Type B pancreatic cell (in vitro differentiated cells): Measurements from ENCODE around the gene MAST4. TPM values are rescaled to one million over a fixed set of nuclear protein-coding genes. Genes with fewer than 3 reads are reported as not detected.
"Not testable (repeated sequence)": the region's sequence is repeated elsewhere in the genome, so short reads cannot be mapped to it uniquely, and the experiment has no call there.

Experiments used
- DNase-seq: peaks from one replicate; pipeline ENCODE4 v3.0.0; 2021; ENCODE audit warnings: mixed read lengths; ENCODE audit not compliant: unreplicated experiment; ENCODE audit errors: extremely low spot score
- H3K27ac Mint-ChIP-seq: 2 replicates; pipeline ENCODE4 v1.8.0; 2021; ENCODE audit warnings: mild to moderate bottlenecking, mixed read lengths
- H3K27me3 Mint-ChIP-seq: 2 replicates; pipeline ENCODE4 v1.8.0; 2021; ENCODE audit warnings: mixed read lengths
- H3K36me3 Mint-ChIP-seq: 2 replicates; pipeline ENCODE4 v1.8.0; 2021; ENCODE audit warnings: mixed read lengths
- H3K4me1 Mint-ChIP-seq: one replicate; pipeline ENCODE4 v1.8.0; 2021; ENCODE audit warnings: mixed read lengths; ENCODE audit not compliant: unreplicated experiment
- H3K4me3 Mint-ChIP-seq: 2 replicates; pipeline ENCODE4 v1.8.0; 2021; ENCODE audit warnings: mild to moderate bottlenecking, mixed read lengths
- H3K9me3 Mint-ChIP-seq: 2 replicates; pipeline ENCODE4 v1.8.0; 2021; ENCODE audit warnings: mixed read lengths
- total RNA-seq: library from RNA; stranded (reverse); gene quantifications from 2 replicates; pipeline ENCODE4 v1.2.1, GENCODE V29; 2021; ENCODE audit warnings: low replicate concordance
- TF ChIP-seq, protein P1 (sequence below): fragments of 200-600 bp; sonication (generic); conservative IDR thresholded peaks from 2 replicates; pipeline ENCODE4 v1.5.0; 2021; ENCODE audit warnings: antibody characterized with exemption, mild to moderate bottlenecking

MAST4 gene
- total RNA-seq, 1 donor from 2014 or later: 23.0 TPM

DNA sequence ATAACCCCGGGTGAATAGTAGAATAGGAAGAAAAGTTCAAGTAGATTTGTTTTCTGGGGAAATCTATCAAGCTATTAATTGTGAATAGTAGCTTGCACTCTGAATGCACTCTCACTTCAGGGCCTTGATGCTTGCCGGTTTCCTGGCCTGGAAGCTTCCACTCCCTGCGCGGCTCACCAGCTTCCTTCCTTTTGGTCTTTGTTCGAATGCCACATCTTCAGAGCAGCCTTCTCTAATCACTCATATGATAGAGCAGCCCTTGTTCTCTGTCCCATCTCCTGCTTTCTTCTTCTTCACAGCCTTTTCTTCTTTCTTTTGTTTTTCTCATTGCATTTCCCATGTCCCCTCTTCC is 146.7 kb downstream of the MAST4 start:
- no peak overlapping the region for H3K27ac Mint-ChIP-seq
- H3K9me3 Mint-ChIP-seq: peaks cover 11% of the 10 kb centered on the region
- H3K36me3 Mint-ChIP-seq: no peaks in the 10 kb centered on the region
- TF ChIP-seq, protein P1, sequence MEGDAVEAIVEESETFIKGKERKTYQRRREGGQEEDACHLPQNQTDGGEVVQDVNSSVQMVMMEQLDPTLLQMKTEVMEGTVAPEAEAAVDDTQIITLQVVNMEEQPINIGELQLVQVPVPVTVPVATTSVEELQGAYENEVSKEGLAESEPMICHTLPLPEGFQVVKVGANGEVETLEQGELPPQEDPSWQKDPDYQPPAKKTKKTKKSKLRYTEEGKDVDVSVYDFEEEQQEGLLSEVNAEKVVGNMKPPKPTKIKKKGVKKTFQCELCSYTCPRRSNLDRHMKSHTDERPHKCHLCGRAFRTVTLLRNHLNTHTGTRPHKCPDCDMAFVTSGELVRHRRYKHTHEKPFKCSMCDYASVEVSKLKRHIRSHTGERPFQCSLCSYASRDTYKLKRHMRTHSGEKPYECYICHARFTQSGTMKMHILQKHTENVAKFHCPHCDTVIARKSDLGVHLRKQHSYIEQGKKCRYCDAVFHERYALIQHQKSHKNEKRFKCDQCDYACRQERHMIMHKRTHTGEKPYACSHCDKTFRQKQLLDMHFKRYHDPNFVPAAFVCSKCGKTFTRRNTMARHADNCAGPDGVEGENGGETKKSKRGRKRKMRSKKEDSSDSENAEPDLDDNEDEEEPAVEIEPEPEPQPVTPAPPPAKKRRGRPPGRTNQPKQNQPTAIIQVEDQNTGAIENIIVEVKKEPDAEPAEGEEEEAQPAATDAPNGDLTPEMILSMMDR: no peak
- no peak for DNase-seq
- H3K4me3 Mint-ChIP-seq: no peak overlapping the region
- H3K27me3 Mint-ChIP-seq: no peaks in the 10 kb centered on the region
- peaks cover 10% of the 10 kb centered on the region for H3K4me1 Mint-ChIP-seq

DNA sequence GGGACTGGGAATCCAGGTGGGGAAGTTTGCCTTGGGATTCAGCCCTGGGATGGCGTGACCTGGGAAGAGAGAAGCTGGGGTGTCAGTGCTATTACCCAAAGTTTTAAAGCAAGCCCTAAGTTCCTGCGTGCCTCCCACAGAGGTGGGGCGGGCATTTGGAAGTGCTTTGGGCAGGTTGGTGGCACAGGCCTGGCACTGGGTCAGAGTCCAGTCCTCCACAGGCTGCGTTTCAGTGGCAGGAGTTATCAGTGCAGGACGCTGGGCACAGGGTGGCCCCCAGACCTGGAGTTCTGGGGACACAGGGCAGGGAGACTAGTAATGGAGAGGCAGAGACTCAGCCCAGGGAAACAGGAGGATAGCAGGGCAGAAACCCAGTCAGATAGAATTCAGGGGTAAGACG is 147.2 kb downstream of the MAST4 start:
- H3K4me1 Mint-ChIP-seq: peaks cover 10% of the 10 kb centered on the region

DNA sequence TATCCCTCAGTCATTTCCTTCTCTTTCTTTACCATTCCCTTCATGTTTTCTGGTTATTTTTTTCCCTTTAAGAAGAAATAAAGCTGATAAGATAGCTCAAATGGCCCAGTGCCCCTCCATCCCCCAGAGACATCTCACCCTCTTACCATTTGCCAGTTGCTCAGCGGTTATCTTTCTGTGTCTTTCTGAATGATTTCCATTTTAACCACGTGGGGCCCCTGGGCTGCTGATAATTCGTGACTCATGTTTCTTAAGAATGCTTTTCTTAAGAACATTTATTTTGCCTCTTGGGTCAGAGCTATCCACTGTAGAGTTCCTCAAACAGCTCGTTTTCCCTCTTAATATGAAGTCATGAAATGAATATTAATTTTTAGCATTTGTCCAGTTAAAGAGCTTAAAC is 147.8 kb downstream of the MAST4 start:
- Mint-ChIP-seq H3K4me3 (no peak overlapping the region), H3K4me1 (peaks cover 10% of the 10 kb centered on the region), H3K27me3 (no peaks in the 10 kb centered on the region), H3K9me3 (peaks cover 11% of the 10 kb centered on the region), H3K36me3 (no peaks in the 10 kb centered on the region), H3K27ac (no peak overlapping the region)
- TF ChIP-seq, protein P1: no peak
- DNase-seq: no peak

More for the DNA sequence above, 147.2 kb downstream of the MAST4 start:
- H3K9me3 Mint-ChIP-seq: peaks cover 11% of the 10 kb centered on the region
- H3K4me3 Mint-ChIP-seq: no peak overlapping the region
- H3K27me3 Mint-ChIP-seq: no peaks in the 10 kb centered on the region
- H3K36me3 Mint-ChIP-seq: no peaks in the 10 kb centered on the region
- no peak overlapping the region for H3K27ac Mint-ChIP-seq
- DNase-seq: no peak
- TF ChIP-seq, protein P1: no peak

DNA sequence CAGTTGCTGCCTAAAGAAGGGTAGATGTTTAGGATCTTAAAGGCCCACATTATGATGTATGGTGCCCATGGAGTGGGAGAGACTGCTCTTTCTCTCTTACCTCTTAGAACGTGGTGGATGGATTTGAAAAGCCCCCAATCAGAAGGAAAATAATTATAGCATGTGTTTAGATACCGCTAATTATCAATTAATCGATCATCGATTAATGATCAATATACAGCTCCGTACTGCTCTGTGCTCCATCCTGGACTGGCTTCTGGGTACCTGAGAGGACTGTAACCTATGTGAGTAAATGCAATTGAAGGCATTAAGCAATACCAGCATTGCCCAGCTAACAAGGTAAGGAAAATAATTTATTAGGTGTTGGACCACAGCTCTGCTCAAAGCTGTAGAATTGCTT is 149.1 kb downstream of the MAST4 start:
- Mint-ChIP-seq H3K27me3 (no peaks in the 10 kb centered on the region), H3K4me3 (no peak overlapping the region), H3K27ac (no peak overlapping the region), H3K36me3 (no peaks in the 10 kb centered on the region), H3K9me3 (peaks cover 19% of the 10 kb centered on the region), H3K4me1 (no peaks in the 10 kb centered on the region)
- DNase-seq: no peak
- TF ChIP-seq, protein P1: no peak

DNA sequence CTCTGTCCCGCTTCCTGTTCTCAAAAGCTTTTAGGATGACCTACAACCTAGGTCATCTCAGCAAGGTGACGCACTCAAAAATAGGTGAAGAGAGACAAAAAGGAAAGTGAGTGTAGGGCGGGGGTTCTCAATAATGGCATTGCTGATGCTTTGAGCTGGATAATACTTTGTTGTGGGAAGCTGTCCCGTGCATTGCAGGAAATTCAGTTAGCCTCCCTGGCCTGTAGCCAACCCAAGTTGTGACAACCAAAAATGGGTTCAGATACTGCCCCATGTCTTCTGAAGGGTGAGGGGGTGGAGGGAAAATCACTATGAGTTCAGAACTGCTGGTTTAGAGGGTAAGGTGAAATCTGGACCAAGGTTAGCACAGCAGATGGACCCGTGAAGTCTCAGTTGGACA is 151.4 kb downstream of the MAST4 start:
- H3K4me1 Mint-ChIP-seq: no peaks in the 10 kb centered on the region
- no peaks in the 10 kb centered on the region for H3K36me3 Mint-ChIP-seq
- peaks cover 19% of the 10 kb centered on the region for H3K9me3 Mint-ChIP-seq
- DNase-seq: no peak
- no peak overlapping the region for H3K4me3 Mint-ChIP-seq
- TF ChIP-seq, protein P1: no peak
- peaks cover 2% of the 10 kb centered on the region for H3K27me3 Mint-ChIP-seq
- no peak overlapping the region for H3K27ac Mint-ChIP-seq

DNA sequence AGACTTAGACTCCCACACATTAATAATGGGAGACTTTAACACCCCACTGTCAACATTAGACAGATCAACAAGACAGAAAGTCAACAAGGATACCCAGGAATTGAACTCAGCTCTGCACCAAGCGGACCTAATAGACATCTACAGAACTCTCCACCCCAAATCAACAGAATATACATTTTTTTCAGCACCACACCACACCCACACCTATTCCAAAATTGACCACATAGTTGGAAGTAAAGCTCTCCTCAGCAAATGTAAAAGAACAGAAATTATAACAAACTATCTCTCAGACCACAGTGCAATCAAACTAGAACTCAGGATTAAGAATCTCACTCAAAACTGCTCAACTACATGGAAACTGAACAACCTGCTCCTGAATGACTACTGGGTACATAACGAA is 156.5 kb downstream of the MAST4 start:
- H3K4me1 Mint-ChIP-seq, H3K9me3 Mint-ChIP-seq, DNase-seq, H3K4me3 Mint-ChIP-seq, H3K27ac Mint-ChIP-seq, H3K36me3 Mint-ChIP-seq: not testable (repeated sequence)
- peaks cover 26% of the 10 kb centered on the region for H3K27me3 Mint-ChIP-seq
